Measurements from ENCODE around the gene LRRC17.
"Not testable (repeated sequence)": the region's sequence is repeated elsewhere in the genome, so short reads cannot be mapped to it uniquely, and the experiment has no call there.

Gene LRRC17

DNA sequence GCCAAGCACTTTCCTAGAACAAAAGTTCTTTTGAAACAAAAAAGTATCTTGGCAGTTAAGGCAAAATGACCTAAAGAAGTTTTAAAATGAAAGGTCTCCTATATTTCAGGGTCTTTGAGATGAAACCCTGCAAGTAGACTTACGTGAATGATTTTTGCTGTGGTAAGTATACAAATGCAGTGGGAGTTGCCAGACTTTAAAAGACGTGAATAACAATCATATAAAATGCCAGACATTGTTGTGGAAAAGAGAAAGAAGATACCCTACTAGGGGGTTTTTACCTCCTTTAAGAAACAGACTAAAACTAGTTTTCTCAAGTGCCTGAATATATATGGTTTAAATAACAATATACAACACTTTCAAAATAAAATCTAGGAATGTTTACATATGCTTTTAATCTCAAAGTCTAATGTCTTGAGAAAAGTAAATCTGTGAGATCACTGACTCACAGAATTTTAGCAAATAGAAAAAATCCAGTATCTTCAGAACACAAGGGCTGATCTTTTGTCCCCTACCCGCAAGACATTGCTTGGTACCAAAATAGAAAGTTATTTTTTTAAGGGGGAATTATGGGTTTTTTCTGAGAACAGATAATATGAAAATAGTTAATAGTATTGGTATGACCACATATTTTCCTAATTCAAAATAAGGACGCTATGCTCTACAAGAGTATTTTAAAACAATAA lies 29.5 kb downstream of the LRRC17 start:
- no peak for DNase-seq (ENCODE audit: low read depth in 3 of 3, low spot score in 1 of 3)

DNA sequence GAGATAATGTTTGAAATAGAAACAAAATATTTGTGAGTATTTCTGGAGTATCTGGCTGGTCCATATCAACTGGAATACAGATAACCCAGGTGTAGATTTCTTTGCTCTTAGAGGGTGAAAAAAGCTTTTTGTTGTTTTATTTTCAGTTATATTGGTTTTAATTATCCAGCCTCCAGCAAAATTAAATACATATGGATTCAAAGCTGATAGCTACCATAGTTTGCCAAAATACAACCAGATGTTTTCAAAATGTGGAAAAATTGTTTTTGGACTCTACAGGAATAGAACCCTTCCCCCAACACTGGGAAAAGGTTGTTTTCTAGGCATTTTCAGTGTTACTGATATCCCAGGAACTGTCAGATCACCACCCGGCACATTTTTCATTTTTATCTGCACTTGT lies 30.1 kb downstream of the LRRC17 start:
- no peak for DNase-seq (ENCODE audit: low read depth in 3 of 3, low spot score in 1 of 3)

GRCh38 chr7:102943423-102944169 lies 30.8 kb downstream of the LRRC17 start:
- no peak for DNase-seq (ENCODE audit: low read depth in 3 of 3, low spot score in 1 of 3)

DNA sequence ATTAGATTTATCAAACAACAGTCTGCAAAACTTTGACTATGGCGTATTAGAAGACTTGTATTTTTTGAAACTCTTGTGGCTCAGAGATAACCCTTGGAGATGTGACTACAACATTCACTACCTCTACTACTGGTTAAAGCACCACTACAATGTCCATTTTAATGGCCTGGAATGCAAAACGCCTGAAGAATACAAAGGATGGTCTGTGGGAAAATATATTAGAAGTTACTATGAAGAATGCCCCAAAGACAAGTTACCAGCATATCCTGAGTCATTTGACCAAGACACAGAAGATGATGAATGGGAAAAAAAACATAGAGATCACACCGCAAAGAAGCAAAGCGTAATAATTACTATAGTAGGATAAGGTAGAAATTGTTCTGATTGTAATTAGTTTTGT lies 31.4 kb downstream of the LRRC17 start:
- no peak for DNase-seq (ENCODE audit: low read depth in 3 of 3, low spot score in 1 of 3)

DNA sequence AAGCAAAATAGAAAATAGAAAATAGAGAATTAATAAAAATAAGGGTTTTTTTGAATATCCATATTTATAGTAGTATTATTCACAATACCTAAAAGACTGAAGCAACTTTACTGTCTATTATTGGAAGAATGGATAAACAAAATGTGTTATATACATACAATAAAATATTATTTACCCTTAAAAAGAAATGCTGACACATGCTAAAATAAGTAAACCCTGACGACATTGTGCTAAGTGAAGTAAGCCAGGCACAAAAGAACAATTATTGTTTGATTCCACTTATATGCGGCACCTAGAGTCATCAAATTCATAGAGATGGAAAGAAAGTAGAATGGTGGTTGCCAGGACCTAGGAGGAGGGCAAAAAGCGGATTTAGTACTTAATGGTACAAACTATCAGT lies 39.0 kb downstream of the LRRC17 start:
- no peak for DNase-seq (ENCODE audit: low read depth in 3 of 3, low spot score in 1 of 3)

DNA sequence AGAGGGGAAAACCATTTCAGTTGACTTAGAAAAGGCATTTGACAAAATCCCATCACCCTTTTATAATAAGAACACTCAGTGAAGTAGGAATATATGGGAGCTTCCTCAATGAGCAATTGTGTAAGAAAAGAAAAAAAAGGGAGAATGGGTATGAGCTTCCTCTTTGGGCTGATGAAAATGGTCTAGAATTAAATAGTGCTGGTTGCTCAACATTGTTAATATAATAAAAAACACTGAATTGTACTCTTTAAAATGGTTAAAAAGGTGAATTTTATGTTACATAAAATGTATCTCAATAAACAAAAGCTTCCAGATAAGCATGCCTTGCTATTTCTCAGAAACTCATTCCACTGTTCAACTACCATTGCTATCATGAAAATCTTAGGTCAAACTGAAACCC lies 40.6 kb downstream of the LRRC17 start:
- DNase-seq (ENCODE audit: low read depth in 3 of 3, low spot score in 1 of 3), result no peak

- not testable (repeated sequence) for DNase-seq (ENCODE audit: low read depth in 3 of 3, low spot score in 1 of 3)
Measured at GRCh38 chr7:102954359-102954758, 41.6 kb downstream of the LRRC17 start.

DNA sequence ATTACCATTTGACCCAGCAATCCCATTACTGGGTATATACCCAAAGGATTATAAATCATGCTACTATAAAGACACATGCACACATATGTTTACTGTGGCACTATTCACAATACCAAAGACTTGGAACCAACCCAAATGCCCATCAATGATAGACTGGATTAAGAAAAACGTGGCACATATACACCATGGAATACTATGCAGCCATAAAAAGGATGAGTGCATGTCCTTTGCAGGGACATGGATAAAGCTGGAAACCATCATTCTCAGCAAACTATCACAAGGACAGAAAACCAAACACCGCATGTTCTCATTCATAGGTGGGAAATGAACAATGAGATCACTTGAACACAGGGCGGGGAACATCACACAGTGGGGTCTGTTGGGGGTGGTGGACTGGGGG lies 45.2 kb downstream of the LRRC17 start:
- not testable (repeated sequence) for DNase-seq (ENCODE audit: low read depth in 3 of 3, low spot score in 1 of 3)

DNA sequence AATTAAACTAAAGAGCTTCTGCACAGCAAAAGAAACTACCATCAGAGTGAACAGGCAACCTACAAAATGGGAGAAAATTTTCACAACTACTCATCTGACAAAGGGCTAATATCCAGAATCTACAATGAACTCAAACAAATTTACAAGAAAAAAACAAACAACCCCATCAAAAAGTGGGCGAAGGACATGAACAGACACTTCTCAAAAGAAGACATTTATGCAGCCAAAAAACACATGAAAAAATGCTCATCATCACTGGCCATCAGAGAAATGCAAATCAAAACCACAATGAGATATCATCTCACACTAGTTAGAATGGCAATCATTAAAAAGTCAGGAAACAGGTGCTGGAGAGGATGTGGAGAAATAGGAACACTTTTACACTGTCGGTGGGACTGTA lies 49.2 kb downstream of the LRRC17 start:
- DNase-seq (ENCODE audit: low read depth in 3 of 3, low spot score in 1 of 3), result not testable (repeated sequence)

DNA sequence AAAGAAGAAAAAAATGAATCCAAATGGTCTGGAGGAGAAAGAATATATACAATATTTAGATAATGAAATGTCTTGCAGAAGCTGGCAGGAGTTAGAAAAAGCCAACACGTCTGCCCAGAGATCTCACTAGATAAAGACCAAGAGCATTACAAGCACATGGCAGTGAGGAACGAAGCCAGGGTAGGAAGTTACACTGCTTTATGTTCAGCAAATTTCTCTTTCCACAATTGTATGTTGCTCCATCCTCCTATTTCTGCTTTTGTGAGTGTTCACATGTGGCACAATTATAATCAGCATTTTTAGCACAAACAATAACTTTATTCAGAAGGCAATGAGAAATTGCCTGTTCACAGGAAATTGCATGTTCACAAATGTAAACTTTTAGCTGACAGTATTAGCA lies 53.7 kb downstream of the LRRC17 start:
- no peak for DNase-seq (ENCODE audit: low read depth in 3 of 3, low spot score in 1 of 3)

DNA sequence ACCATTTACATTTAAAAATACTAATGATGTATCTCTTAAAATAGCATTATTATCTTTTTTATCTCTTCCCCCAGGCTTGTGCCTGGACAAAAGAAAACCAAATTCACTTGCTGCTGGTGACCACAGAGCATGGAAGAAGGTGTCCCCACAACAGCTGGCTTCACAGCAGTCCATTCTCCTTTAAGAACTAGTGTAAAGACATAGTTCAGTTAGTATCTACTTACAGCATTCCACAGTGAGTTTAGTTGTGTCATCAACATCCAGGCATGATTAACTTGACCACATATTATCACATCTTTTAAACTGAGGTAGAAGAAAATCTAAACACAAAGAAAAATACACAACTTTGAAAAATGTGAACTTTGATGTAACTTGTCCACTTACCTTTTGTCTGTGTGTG lies 55.0 kb downstream of the LRRC17 start:
- no peak for DNase-seq (ENCODE audit: low read depth in 3 of 3, low spot score in 1 of 3)

GRCh38 chr7:102973096-102973802 lies 60.4 kb downstream of the LRRC17 start:
- DNase-seq (ENCODE audit: low read depth in 3 of 3, low spot score in 1 of 3), result no peak

DNA sequence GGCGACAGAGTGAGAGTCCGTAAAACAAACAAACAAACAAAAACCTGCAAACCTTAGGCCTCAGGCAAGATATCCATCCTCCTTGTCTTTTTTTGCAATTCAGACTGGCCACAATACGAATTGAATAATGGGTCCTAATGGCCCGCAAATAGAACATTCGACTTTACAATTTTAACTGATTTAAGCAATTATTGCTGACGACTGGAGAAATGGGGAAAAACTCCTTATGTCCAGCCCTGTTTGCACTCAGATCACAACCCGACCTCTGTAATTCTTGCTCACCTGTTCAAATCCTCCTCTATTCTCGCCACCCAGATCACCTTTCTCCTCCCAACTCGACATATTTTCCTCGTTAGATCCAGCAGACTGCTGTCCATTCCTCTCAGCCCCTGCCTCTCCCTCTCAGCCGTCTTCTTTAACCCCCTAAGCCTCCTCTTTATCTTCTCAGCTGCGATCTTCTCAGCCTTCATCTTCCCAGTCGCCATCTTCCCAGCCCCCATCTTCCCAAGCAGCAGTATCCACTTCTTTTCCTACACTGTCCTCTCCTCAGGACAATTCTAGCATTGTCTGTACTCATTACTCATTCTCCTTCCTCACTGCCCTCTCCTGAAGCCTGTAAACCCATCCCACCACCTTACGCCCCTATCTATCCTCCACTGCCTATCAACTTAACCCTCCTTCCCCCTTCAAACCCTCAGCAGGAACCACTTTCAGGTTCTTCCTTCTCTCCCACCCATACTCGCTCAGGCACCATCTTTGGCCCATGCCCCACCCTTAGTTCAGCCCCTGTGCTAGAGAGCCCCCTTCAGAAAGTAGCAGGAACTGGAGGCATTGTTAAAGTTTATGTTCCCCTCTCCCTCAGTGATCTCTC lies 61.8 kb downstream of the LRRC17 start:
- DNase-seq (ENCODE audit: low read depth in 3 of 3, low spot score in 1 of 3), result no peak

DNA sequence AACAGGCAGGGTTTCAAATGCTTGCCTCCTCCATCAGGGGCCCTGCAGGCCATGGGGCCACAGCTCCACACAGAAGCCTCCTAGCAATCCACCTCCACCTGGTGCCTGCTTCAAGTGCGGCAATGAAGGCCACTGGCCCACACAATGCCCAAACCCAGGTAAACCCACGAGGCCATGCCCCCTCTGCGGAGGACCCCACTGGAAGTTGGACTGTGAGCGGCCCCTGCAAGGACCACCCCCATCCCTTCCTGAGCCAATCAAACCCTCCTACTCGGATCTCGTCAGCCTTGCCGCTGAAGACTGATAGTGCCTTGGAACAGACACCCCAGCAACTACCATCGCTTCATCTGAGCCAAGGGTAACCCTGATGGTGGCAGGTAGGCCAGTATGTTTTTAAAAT lies 63.1 kb downstream of the LRRC17 start:
- no peak for DNase-seq (ENCODE audit: low read depth in 3 of 3, low spot score in 1 of 3)

DNA sequence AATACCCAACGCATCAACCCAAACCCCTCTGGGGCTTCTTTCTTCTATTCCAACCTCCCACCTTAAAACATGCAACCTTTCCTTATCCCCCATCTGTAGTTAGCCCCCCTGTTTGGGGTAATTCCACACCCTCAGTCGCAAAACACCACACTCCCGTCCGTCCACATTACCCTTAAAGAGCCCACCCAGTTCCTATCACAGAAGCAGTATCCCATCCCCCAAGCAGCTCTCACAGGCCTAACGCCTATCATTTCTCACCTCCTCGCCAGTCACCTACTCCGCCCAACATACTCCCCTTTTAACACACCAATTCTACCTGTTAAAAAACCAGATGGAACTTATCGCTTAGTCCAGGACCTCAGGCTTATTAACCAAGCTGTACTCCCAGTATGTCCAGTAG lies 63.7 kb downstream of the LRRC17 start:
- DNase-seq (ENCODE audit: low read depth in 3 of 3, low spot score in 1 of 3), result no peak

GRCh38 chr7:102977586-102977985 lies 64.8 kb downstream of the LRRC17 start:
- DNase-seq (ENCODE audit: low read depth in 3 of 3, low spot score in 1 of 3), result not testable (repeated sequence)

- no peak for DNase-seq (ENCODE audit: low read depth in 3 of 3, low spot score in 1 of 3)
Measured at GRCh38 chr7:102978284-102978683, 65.5 kb downstream of the LRRC17 start.

DNA sequence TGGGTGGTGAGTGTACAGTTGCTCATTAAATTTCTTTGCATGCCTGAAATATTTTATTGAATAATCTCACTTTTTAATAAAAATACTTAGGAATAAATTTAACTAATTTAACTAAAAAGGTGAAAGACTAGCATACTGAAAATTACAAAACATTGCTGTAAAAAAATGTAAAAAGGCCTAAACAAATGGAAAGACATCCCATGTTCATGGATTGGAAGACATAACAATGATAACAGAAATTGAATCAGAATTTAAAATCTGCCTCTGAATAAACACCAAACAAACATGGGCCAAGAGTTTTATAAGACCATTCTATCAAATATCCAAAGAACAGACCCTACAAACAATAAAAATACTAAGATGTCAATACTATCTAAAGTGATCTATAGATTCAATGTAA lies 66.9 kb downstream of the LRRC17 start:
- DNase-seq (ENCODE audit: low read depth in 3 of 3, low spot score in 1 of 3), result no peak

DNA sequence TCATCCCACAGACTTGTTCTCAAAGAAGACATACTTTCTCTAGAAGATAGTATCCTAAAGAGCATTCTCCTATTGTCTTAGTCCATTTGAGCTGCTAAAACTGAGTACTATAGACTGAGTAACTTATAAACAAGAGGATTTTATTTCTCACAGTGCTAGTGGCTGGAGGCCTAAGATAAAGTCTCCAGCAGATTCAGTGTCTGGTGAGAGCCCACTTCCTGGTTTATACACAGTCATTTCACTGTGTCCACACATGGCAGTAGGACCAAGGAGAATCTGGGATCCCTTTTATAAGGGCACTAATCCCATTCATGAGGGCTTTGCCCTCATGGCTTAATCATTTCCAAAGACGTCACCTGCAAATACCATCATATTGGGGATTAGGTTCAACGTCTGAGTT lies 68.7 kb downstream of the LRRC17 start:
- DNase-seq (ENCODE audit: low read depth in 3 of 3, low spot score in 1 of 3), result no peak

DNA sequence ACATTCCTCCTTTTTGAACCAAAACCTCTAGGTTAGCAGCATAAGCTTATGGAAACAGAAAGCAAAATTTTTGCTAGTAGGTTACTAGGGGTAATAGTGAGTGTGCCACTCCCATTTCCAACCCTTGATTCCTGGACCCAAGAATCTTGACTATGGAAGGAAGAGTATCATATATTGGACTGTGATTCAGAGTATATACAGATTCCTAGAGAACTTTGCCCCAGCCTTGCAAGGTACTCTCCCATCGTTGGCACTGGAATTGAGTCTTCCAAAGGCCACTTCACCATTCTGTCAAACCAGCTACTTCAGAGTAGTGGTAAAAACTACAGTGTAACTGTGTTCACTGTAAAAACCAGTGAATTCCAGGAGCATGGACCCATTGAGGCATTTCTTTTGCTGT lies 69.4 kb downstream of the LRRC17 start:
- no peak for DNase-seq (ENCODE audit: low read depth in 3 of 3, low spot score in 1 of 3)

GRCh38 chr7:102983602-102984001 lies 70.8 kb downstream of the LRRC17 start:
- DNase-seq (ENCODE audit: low read depth in 3 of 3, low spot score in 1 of 3), result no peak
